Caco-2 (cell line): ENCODE data around the gene PARP8. TPM values are rescaled to one million over a fixed set of nuclear protein-coding genes. Genes with fewer than 3 reads are reported as not detected.

Experiments used
- BruUV-seq: library from RNA; stranded (reverse); fragments of 400-500 nt; replicated peaks from 2 replicates; lab custom pipeline; 2021; lab: Mats Ljungman, UMichigan
- CTCF ChIA-PET: fragments of 300-600 bp; sonication (Branson Sonifier 250); formaldehyde crosslinking; loops from one replicate; lab custom pipeline; 2022; ENCODE audit warnings: antibody characterized with exemption; lab: Charles Lee
- POLR2A ChIA-PET: fragments of 300-600 bp; sonication (Branson Sonifier 250); formaldehyde crosslinking; loops from one replicate; lab custom pipeline; 2022; ENCODE audit warnings: antibody characterized with exemption; lab: Charles Lee
- DNase-seq, 2 experiments: peaks; one replicate each; pipeline versions ENCODE4 v3.0.0 to v3.0.0-alpha.2; 2020 to 2022
- H3K27me3 ChIP-seq: replicated peaks from 2 replicates; pipeline ENCODE4 v1.6.0; 2011; ENCODE audit warnings: low read length; ENCODE audit not compliant: control insufficient read depth, insufficient read depth
- H3K36me3 ChIP-seq: 2 replicates; pipeline ENCODE4 v1.5.1; 2011; ENCODE audit warnings: low read length; ENCODE audit not compliant: control insufficient read depth, insufficient read depth
- H3K4me1 ChIP-seq: fragments of 250-450 bp; sonication (Bioruptor Pico); 2 replicates; pipeline ENCODE4 v1.5.1; 2020; ENCODE audit warnings: mild to moderate bottlenecking
- H3K4me3 ChIP-seq: 2 replicates; pipeline ENCODE4 v1.5.1; 2011; ENCODE audit warnings: low read depth, mild to moderate bottlenecking, control low read depth, low read length
- H3K9me3 ChIP-seq: fragments of 250-450 bp; sonication (Bioruptor Pico); 2 replicates; pipeline ENCODE4 v1.5.1; 2020; ENCODE audit warnings: mild to moderate bottlenecking, moderate library complexity
- H3K27ac Mint-ChIP-seq: one replicate; pipeline ENCODE4 v1.8.0; 2022; ENCODE audit warnings: mixed read lengths; ENCODE audit not compliant: unreplicated experiment
- H3K27me3 Mint-ChIP-seq: one replicate; pipeline ENCODE4 v1.8.0; 2022; ENCODE audit warnings: mixed read lengths; ENCODE audit not compliant: insufficient read depth, unreplicated experiment
- H3K36me3 Mint-ChIP-seq: one replicate; pipeline ENCODE4 v1.8.0; 2022; ENCODE audit warnings: mild to moderate bottlenecking, mixed read lengths; ENCODE audit not compliant: insufficient read depth, unreplicated experiment
- H3K4me1 Mint-ChIP-seq: one replicate; pipeline ENCODE4 v1.8.0; 2022; ENCODE audit warnings: low read depth, mixed read lengths; ENCODE audit not compliant: unreplicated experiment
- H3K4me3 Mint-ChIP-seq: one replicate; pipeline ENCODE4 v1.8.0; 2022; ENCODE audit warnings: mild to moderate bottlenecking, moderate library complexity, mixed read lengths; ENCODE audit not compliant: unreplicated experiment
- H3K9me3 Mint-ChIP-seq: one replicate; pipeline ENCODE4 v1.8.0; 2022; ENCODE audit warnings: mixed read lengths; ENCODE audit not compliant: unreplicated experiment
- intact Hi-C: fragments of 100-400 bp; cut with micrococcal nuclease; formaldehyde crosslinking; loops from one replicate; pipeline ENCODE4 v1.10.0; 2022; ENCODE audit not compliant: unreplicated experiment
- total RNA-seq: library from RNA; stranded (reverse); gene quantifications from 2 replicates; pipeline ENCODE4 v1.2.3, GENCODE V29; 2022
- TF ChIP-seq, protein P1 (sequence below), 2 experiments: fragments of 200-600 bp in 1 of 2; IDR thresholded peaks; 1 replicate in 1 of 2; 2 replicates in 1 of 2; pipeline versions ENCODE4 v1.5.1 to v1.8.0; 2011 to 2022; ENCODE audit warnings: antibody characterized with exemption in 1 of 2, control low read depth in 1 of 2, inconsistent platforms in 1 of 2, low read depth in 1 of 2, low read length in 1 of 2, mild to moderate bottlenecking in 1 of 2, moderate library complexity in 1 of 2; ENCODE audit not compliant: insufficient read depth in 1 of 2, severe bottlenecking in 1 of 2, unreplicated experiment in 1 of 2

Gene PARP8
- total RNA-seq, 1 experiment from 2014 or later = 0.79 TPM

DNA sequence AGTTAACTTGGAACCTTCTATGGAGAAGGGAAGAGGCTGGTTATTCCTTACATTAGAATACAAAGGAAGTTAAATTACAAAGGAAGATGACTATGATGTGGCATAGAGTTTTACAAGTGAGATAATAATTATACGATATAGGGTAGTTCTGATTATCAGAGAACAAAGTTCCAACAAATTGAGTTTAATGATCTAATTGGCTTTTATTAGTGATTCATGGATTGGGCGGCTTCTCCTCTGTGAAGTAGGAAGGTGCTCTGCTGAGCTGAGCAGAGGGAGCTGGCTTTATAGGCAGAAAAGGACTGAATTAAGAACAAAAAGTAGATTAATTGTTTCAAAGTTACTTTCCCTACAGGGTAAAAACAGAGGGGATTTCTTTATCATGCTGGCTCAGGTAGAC is 49.7 kb downstream of the PARP8 start:
- Mint-ChIP-seq H3K27ac (no peak overlapping the region), H3K9me3 (no peaks in the 10 kb centered on the region), H3K4me1 (no peaks in the 10 kb centered on the region), H3K27me3 (no peaks in the 10 kb centered on the region), H3K36me3 (no peaks in the 10 kb centered on the region), H3K4me3 (no peak overlapping the region)
- no TSS peak for BruUV-seq
- intact Hi-C loops = no loop called here
- Histone ChIP-seq H3K9me3 (no peaks in the 10 kb centered on the region), H3K4me1 (peaks cover 5% of the 10 kb centered on the region; the same call in 1 of the 2 replicates), H3K27me3 (no peaks in the 10 kb centered on the region), H3K36me3 (no peaks in the 10 kb centered on the region), H3K4me3 (no peak overlapping the region)
- ChIA-PET POLR2A (no interaction called here), CTCF (no interaction called here)
- no peak for DNase-seq
- TF ChIP-seq, protein P1, sequence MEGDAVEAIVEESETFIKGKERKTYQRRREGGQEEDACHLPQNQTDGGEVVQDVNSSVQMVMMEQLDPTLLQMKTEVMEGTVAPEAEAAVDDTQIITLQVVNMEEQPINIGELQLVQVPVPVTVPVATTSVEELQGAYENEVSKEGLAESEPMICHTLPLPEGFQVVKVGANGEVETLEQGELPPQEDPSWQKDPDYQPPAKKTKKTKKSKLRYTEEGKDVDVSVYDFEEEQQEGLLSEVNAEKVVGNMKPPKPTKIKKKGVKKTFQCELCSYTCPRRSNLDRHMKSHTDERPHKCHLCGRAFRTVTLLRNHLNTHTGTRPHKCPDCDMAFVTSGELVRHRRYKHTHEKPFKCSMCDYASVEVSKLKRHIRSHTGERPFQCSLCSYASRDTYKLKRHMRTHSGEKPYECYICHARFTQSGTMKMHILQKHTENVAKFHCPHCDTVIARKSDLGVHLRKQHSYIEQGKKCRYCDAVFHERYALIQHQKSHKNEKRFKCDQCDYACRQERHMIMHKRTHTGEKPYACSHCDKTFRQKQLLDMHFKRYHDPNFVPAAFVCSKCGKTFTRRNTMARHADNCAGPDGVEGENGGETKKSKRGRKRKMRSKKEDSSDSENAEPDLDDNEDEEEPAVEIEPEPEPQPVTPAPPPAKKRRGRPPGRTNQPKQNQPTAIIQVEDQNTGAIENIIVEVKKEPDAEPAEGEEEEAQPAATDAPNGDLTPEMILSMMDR (IDR thresholded peaks at IDR 0.05; ENCODE audit: insufficient read depth in 1 of 2, low read depth in 1 of 2, low read length in 1 of 2, severe bottlenecking in 1 of 2, unreplicated experiment in 1 of 2) = no peak

DNA sequence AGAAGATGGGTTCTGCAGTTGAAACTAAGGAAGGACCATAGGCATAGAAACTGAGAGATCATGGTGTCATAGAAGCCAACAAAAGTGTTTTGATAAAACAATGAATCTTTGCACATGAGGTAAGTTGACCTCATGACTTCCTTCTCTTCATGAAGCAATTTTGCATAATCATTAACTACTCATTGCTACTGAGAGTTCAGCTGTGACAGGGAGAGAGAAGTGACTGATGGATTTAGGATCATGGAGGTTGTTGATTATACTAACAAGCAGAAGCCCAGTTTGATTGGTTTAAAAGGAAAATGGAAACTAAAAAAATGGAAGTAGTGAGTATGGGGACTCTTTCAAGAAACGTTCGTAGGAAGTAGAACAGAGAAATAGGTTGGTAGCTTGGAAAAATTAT is 51.2 kb downstream of the PARP8 start:
- no peak for DNase-seq
- Mint-ChIP-seq H3K27ac (no peak overlapping the region), H3K4me1 (no peaks in the 10 kb centered on the region), H3K36me3 (no peaks in the 10 kb centered on the region), H3K4me3 (no peak overlapping the region), H3K9me3 (no peaks in the 10 kb centered on the region), H3K27me3 (no peaks in the 10 kb centered on the region)
- Histone ChIP-seq H3K4me3 (no peak overlapping the region), H3K27me3 (no peaks in the 10 kb centered on the region), H3K4me1 (peaks cover 5% of the 10 kb centered on the region; the same call in 1 of the 2 replicates), H3K9me3 (no peaks in the 10 kb centered on the region), H3K36me3 (no peaks in the 10 kb centered on the region)
- intact Hi-C loops = no loop called here
- BruUV-seq = no TSS peak
- CTCF ChIA-PET = no interaction called here
- POLR2A ChIA-PET = no interaction called here
- TF ChIP-seq, protein P1 (IDR thresholded peaks at IDR 0.05; ENCODE audit: insufficient read depth in 1 of 2, low read depth in 1 of 2, low read length in 1 of 2, severe bottlenecking in 1 of 2, unreplicated experiment in 1 of 2) = no peak

DNA sequence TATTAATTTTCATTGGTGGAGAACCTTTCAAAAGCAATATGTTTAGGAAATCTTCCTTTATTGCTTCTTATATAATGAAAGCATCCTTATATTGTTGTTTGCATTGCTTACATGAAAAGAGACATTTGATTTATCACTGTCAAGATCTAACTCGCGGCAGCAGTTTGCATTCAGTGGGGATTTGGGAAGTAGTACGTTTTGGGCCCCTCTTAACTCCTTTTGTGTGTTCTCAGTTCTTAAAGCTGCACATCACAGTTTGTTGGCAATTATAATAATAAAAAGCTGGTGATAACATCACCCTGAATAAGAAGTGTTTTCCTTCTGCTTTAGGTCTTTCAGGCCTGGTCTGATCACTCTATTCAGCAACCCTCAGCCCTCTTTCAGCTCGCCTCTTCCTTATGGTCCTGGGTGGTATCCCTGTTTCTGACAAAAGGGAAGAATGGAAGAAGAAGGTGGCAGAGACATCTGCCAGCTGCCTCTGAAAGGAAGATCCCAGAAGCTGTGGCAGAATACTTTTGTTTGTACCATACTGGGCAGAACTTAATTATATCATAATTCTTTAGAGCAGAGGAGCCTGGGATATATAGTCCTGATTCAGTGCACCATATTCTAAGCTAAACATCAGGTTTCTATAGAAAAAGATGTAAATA is 53.7 kb downstream of the PARP8 start:
- Mint-ChIP-seq H3K27me3 (no peaks in the 10 kb centered on the region), H3K4me1 (no peaks in the 10 kb centered on the region), H3K4me3 (no peak overlapping the region), H3K27ac (no peak overlapping the region), H3K36me3 (no peaks in the 10 kb centered on the region), H3K9me3 (no peaks in the 10 kb centered on the region)
- Histone ChIP-seq H3K4me1 (peaks cover 5% of the 10 kb centered on the region; the same call in 1 of the 2 replicates), H3K4me3 (no peak overlapping the region), H3K9me3 (no peaks in the 10 kb centered on the region), H3K36me3 (no peaks in the 10 kb centered on the region), H3K27me3 (no peaks in the 10 kb centered on the region)
- intact Hi-C loops = no loop called here
- TF ChIP-seq, protein P1 (IDR thresholded peaks at IDR 0.05; ENCODE audit: insufficient read depth in 1 of 2, low read depth in 1 of 2, low read length in 1 of 2, severe bottlenecking in 1 of 2, unreplicated experiment in 1 of 2) = no peak
- POLR2A ChIA-PET = no interaction called here
- BruUV-seq = no TSS peak
- no peak for DNase-seq
- CTCF ChIA-PET = no interaction called here
